IMR-90 (cell line): Measurements from ENCODE around the gene WNT3. TPM values are rescaled to one million over a fixed set of nuclear protein-coding genes. Genes with fewer than 3 reads are reported as not detected.

ENCODE experiments used
- ATAC-seq: fragments of 200-7000 bp; cut with Tn5 transposase; 2 replicates; pipeline ENCODE4 v1.9.1; 2020; ENCODE audit warnings: low read depth, mild to moderate bottlenecking, moderate library complexity
- BruUV-seq: library from RNA; stranded (reverse); fragments of 400-500 nt; replicated peaks from 2 replicates; lab custom pipeline; 2021; lab: Mats Ljungman, UMichigan
- CTCF ChIA-PET: fragments of 300-600 bp; formaldehyde crosslinking; extraction: SDS; loops from one replicate; lab custom pipeline; 2021; ENCODE audit warnings: antibody characterized with exemption; lab: Yijun Ruan, JAX
- POLR2A ChIA-PET: fragments of 300-600 bp; sonication (Branson Sonifier 250); formaldehyde crosslinking; loops from one replicate; lab custom pipeline; 2022; ENCODE audit warnings: antibody characterized with exemption; ENCODE audit not compliant: unreplicated experiment; lab: Charles Lee
- DNase-seq: peaks from one replicate; pipeline ENCODE4 v3.0.0; 2013
- H2AFZ ChIP-seq: replicated peaks from 2 replicates; pipeline ENCODE3; 2013; ENCODE audit warnings: low read length, mild to moderate bottlenecking; ENCODE audit not compliant: poor library complexity
- H2AK5ac ChIP-seq: 2 replicates; pipeline ENCODE4 v1.6.1; 2013; ENCODE audit warnings: low read depth, low read length, inconsistent platforms
- H2AK9ac ChIP-seq: replicated peaks from 2 replicates; pipeline ENCODE3; 2013; ENCODE audit warnings: mild to moderate bottlenecking, low read depth, low read length, moderate library complexity; ENCODE audit not compliant: poor library complexity
- H2BK120ac ChIP-seq: 2 replicates; pipeline ENCODE4 v1.6.1; 2013; ENCODE audit warnings: low read depth, low read length, inconsistent platforms
- H2BK15ac ChIP-seq: 3 replicates; pipeline ENCODE4 v1.6.1; 2013; ENCODE audit warnings: low read depth, low read length, inconsistent platforms
- H2BK20ac ChIP-seq: 2 replicates; pipeline ENCODE4 v1.6.1; 2013; ENCODE audit warnings: low read depth, mild to moderate bottlenecking, inconsistent platforms, low read length, moderate library complexity
- H2BK5ac ChIP-seq: 2 replicates; pipeline ENCODE4 v1.6.1; 2013; ENCODE audit warnings: mild to moderate bottlenecking, low read depth, low read length, inconsistent platforms; ENCODE audit not compliant: poor library complexity, severe bottlenecking
- H3K14ac ChIP-seq: replicated peaks from 2 replicates; pipeline ENCODE4 v1.6.1; 2013; ENCODE audit warnings: low read depth, low read length, inconsistent platforms
- H3K18ac ChIP-seq: 2 replicates; pipeline ENCODE4 v1.6.1; 2013; ENCODE audit warnings: low read depth, low read length, control low read depth
- H3K23ac ChIP-seq: 2 replicates; pipeline ENCODE4 v1.6.1; 2013; ENCODE audit warnings: low read depth, low read length, inconsistent platforms
- H3K27ac ChIP-seq: 2 replicates; pipeline ENCODE4 v1.5.1; 2013; ENCODE audit warnings: mild to moderate bottlenecking, control low read depth, low read length; ENCODE audit not compliant: insufficient read depth
- H3K27me3 ChIP-seq: 2 replicates; pipeline ENCODE4 v1.6.1; 2013; ENCODE audit warnings: low read length; ENCODE audit not compliant: control insufficient read depth, insufficient read depth
- H3K36me3 ChIP-seq: 2 replicates; pipeline ENCODE4 v1.6.1; 2013; ENCODE audit warnings: low read length, mixed read lengths; ENCODE audit not compliant: control insufficient read depth, insufficient read depth
- H3K4ac ChIP-seq: 2 replicates; pipeline ENCODE4 v1.6.1; 2013; ENCODE audit warnings: low read depth, low read length, inconsistent platforms
- H3K4me1 ChIP-seq: 2 replicates; pipeline ENCODE4 v1.6.1; 2013; ENCODE audit warnings: low read length, mixed read lengths; ENCODE audit not compliant: control insufficient read depth, insufficient read depth
- H3K4me2 ChIP-seq: 2 replicates; pipeline ENCODE4 v1.6.1; 2013; ENCODE audit warnings: low read depth, mild to moderate bottlenecking, control low read depth, low read length, moderate library complexity
- H3K4me3 ChIP-seq: 2 replicates; pipeline ENCODE4 v1.5.1; 2013; ENCODE audit warnings: low read depth, mild to moderate bottlenecking, control low read depth, low read length, moderate library complexity; ENCODE audit not compliant: insufficient read depth
- H3K56ac ChIP-seq: 2 replicates; pipeline ENCODE4 v1.6.1; 2013; ENCODE audit warnings: low read length, inconsistent platforms; ENCODE audit not compliant: insufficient read depth; ENCODE audit errors: extremely low read depth
- H3K79me1 ChIP-seq, 2 experiments: 2 replicates each; pipeline ENCODE4 v1.6.1; 2013; ENCODE audit warnings: low read length in 2 of 2, inconsistent platforms in 1 of 2, low read depth in 1 of 2
- H3K9ac ChIP-seq: 2 replicates; pipeline ENCODE4 v1.6.1; 2013; ENCODE audit warnings: low read depth, low read length, control low read depth
- H3K9me1 ChIP-seq: 2 replicates; pipeline ENCODE4 v1.6.1; 2013; ENCODE audit warnings: low read length, inconsistent platforms; ENCODE audit not compliant: insufficient read depth
- H3K9me3 ChIP-seq: 2 replicates; pipeline ENCODE4 v1.6.1; 2013; ENCODE audit warnings: low read length; ENCODE audit not compliant: control insufficient read depth, insufficient read depth
- H4K20me1 ChIP-seq: 2 replicates; pipeline ENCODE4 v1.6.1; 2013; ENCODE audit warnings: low read length, inconsistent platforms; ENCODE audit not compliant: insufficient read depth
- H4K5ac ChIP-seq: 2 replicates; pipeline ENCODE4 v1.6.1; 2013; ENCODE audit warnings: mild to moderate bottlenecking, low read depth, low read length, control low read depth
- H4K8ac ChIP-seq, 2 experiments: 2 replicates each; pipeline ENCODE4 v1.6.1; 2013; ENCODE audit warnings: low read depth in 2 of 2, low read length in 2 of 2, control low read depth in 1 of 2, inconsistent platforms in 1 of 2
- H4K91ac ChIP-seq: 2 replicates; pipeline ENCODE4 v1.6.1; 2013; ENCODE audit warnings: low read depth, low read length, inconsistent platforms; ENCODE audit not compliant: insufficient read depth
- FOS ChIP-seq: fragments of 150-350 bp; IDR thresholded peaks from 2 replicates; pipeline ENCODE4 v1.6.1; 2016; ENCODE audit warnings: low read depth, low read length
- MAFK ChIP-seq: IDR thresholded peaks from 2 replicates; pipeline ENCODE4 v1.6.1; 2012; ENCODE audit warnings: low read depth, low read length, improper control_type of control experiment
- MXI1 ChIP-seq: IDR thresholded peaks from 2 replicates; pipeline ENCODE4 v1.6.1; 2012; ENCODE audit warnings: low read depth, mild to moderate bottlenecking, low read length, moderate library complexity, borderline replicate concordance
- RAD21 ChIP-seq: IDR thresholded peaks from 2 replicates; pipeline ENCODE4 v1.6.1; 2012; ENCODE audit warnings: low read length, improper control_type of control experiment
- RCOR1 ChIP-seq: IDR thresholded peaks from 2 replicates; pipeline ENCODE4 v1.6.1; 2012; ENCODE audit warnings: mild to moderate bottlenecking, low read length, improper control_type of control experiment; ENCODE audit not compliant: insufficient replicate concordance
- RFX5 ChIP-seq: IDR thresholded peaks from 2 replicates; pipeline ENCODE4 v1.8.0; 2012; ENCODE audit warnings: low read depth, mild to moderate bottlenecking, low read length, moderate library complexity
- SMC3 ChIP-seq: fragments of 150-350 bp; IDR thresholded peaks from 2 replicates; pipeline ENCODE4 v1.6.1; 2016; ENCODE audit warnings: low read depth, mild to moderate bottlenecking, antibody characterized with exemption, low read length, moderate library complexity
- USF2 ChIP-seq: fragments of 150-350 bp; IDR thresholded peaks from 2 replicates; pipeline ENCODE4 v1.6.1; 2017; ENCODE audit warnings: mild to moderate bottlenecking, antibody characterized with exemption, low read length, low read depth
- WGBS, 2 experiments: methylation state at CpG; one replicate each; pipeline versions ENCODE4 v1.1.5 to v1.1.7; 2013; ENCODE audit warnings: missing lambda C conversion rate in 2 of 2; ENCODE audit not compliant: insufficient read length in 1 of 2; ENCODE audit errors: extremely low coverage in 2 of 2; 5-methylcytosine and 5-hydroxymethylcytosine counted together
- dilution Hi-C: fragments of 300-500 bp; cut with HindIII; formaldehyde crosslinking; loops from one replicate; pipeline ENCODE4 v1.14.3; 2018; ENCODE audit warnings: low sequenced_read_pairs; ENCODE audit not compliant: unreplicated experiment
- in situ Hi-C: fragments of 300-500 bp; cut with MboI; formaldehyde crosslinking; loops from 3 replicates; pipeline ENCODE4 v1.14.3; 2019; ENCODE audit warnings: low sequenced_read_pairs, inconsistent platforms, mixed read lengths
- intact Hi-C: fragments of 100-400 bp; cut with micrococcal nuclease; formaldehyde crosslinking; loops from 2 replicates; pipeline ENCODE4 v1.10.0; 2022
- polyA plus RNA-seq, 3 experiments: library from polyadenylated mRNA; depleted of rRNA; stranded (reverse); fragments of >200 nt; gene quantifications; 2 replicates each; pipeline ENCODE4 v1.2.3, GENCODE V29; 2012; ENCODE audit warnings: low replicate concordance in 1 of 3
- total RNA-seq: library from RNA; depleted of rRNA; stranded (reverse); fragments of >200 nt; gene quantifications from 2 replicates; pipeline ENCODE4 v1.2.3, GENCODE V29; 2012

Gene WNT3
- total and polyA plus RNA-seq, 2 of the 4 experiments (the other 2 are of a cell fraction): 0.72 to 1.0 TPM

- in situ Hi-C loops: no loop called here
- Histone ChIP-seq H3K56ac (no peak overlapping the region), H2AK5ac (no peak overlapping the region), H3K4me3 (no peak overlapping the region), H4K91ac (no peak overlapping the region), H3K4me2 (no peak overlapping the region), H3K36me3 (no peaks in the 10 kb centered on the region), H2AFZ (no peak overlapping the region), H2BK15ac (no peak overlapping the region), H3K9ac (no peak overlapping the region), H4K20me1 (no peaks in the 10 kb centered on the region), H3K9me1 (no peaks in the 10 kb centered on the region), H3K79me1 (no peaks in the 10 kb centered on the region), H2AK9ac (no peak overlapping the region), H4K8ac (no peak overlapping the region), H3K9me3 (peaks cover 12% of the 10 kb centered on the region), H2BK120ac (no peak overlapping the region), H3K4ac (no peak overlapping the region), H2BK20ac (no peak overlapping the region), H2BK5ac (no peak overlapping the region), H3K23ac (no peak overlapping the region), H3K27me3 (peaks cover 64% of the 10 kb centered on the region), H3K4me1 (no peaks in the 10 kb centered on the region), H3K18ac (no peak overlapping the region), H4K5ac (no peak overlapping the region), H3K14ac (no peak overlapping the region), H3K27ac (no peak overlapping the region)
- dilution Hi-C loops: no loop called here
- BruUV-seq: no TSS peak
- ChIA-PET POLR2A (no interaction called here), CTCF (no interaction called here)
- TF ChIP-seq SMC3 (no peak), RAD21 (no peak), RCOR1 (no peak), FOS (no peak), RFX5 (no peak), USF2 (no peak), MXI1 (no peak), MAFK (no peak)
- intact Hi-C loops: no loop called here
- ATAC-seq: no peak
- no peak for DNase-seq
- 61% methylated on average over 3 of the region's 7 CpGs; no CpG with 5 or more reads in 1 of the 2 experiments for WGBS, 2 experiments
These were observed 29.7 kb downstream of the WNT3 start for GRCh38 chr17:46788796-46789195.
